ENCODE measurements around the gene EIF4B.

- no peak for TF ChIP-seq YY1 (IDR thresholded peaks at IDR 0.05; ENCODE audit: insufficient read depth, insufficient read length)
- TF ChIP-seq SUZ12 (IDR thresholded peaks at IDR 0.05; ENCODE audit: extremely low read depth, insufficient read depth, insufficient read length) = no peak
These were observed 856 bp upstream of the EIF4B start for GRCh38 chr12:53005215-53005985.

Measured in NT2/D1 (cell line).